Endothelial cell of umbilical vein (primary cell): ENCODE data around the gene FAM168A. TPM values are rescaled to one million over a fixed set of nuclear protein-coding genes. Genes with fewer than 3 reads are reported as not detected.

ENCODE experiments used
- BruUV-seq: library from RNA; stranded (reverse); fragments of 400-500 nt; replicated peaks from 2 replicates; lab custom pipeline; 2021; lab: Mats Ljungman, UMichigan
- CTCF ChIA-PET: fragments of 300-600, 350-600 bp; sonication (Branson Sonifier 250); formaldehyde crosslinking; loops from one replicate; lab custom pipeline; 2021; ENCODE audit warnings: antibody characterized with exemption, inconsistent platforms; lab: Charles Lee
- POLR2A ChIA-PET: fragments of 300-600, 350-600 bp; sonication (Branson Sonifier 250); formaldehyde crosslinking; loops from one replicate; lab custom pipeline; 2021; ENCODE audit warnings: antibody characterized with exemption, inconsistent platforms; lab: Charles Lee
- DNase-seq: peaks from one replicate; pipeline ENCODE4 v3.0.0-alpha.2; 2011; ENCODE audit warnings: low read depth, low spot score
- FAIRE-seq: peaks from 2 replicates; lab custom pipeline; 2011; peaks lifted over from hg19 to GRCh38; lab: Jason Lieb, UNC
- H2AFZ ChIP-seq: 2 replicates; pipeline ENCODE4 v1.6.0; 2012; ENCODE audit warnings: low read depth, low read length, control low read depth, inconsistent platforms
- H3K27ac ChIP-seq: 2 replicates; pipeline ENCODE4 v1.5.1; 2011; ENCODE audit warnings: low read depth, mild to moderate bottlenecking, control low read depth, low read length, moderate library complexity; ENCODE audit not compliant: insufficient read depth
- H3K27me3 ChIP-seq, 2 experiments: 2 replicates each; pipeline versions ENCODE4 v1.6.0 to v1.6.1; 2011; ENCODE audit warnings: low read length in 2 of 2, mixed read lengths in 1 of 2; ENCODE audit not compliant: control insufficient read depth in 2 of 2, insufficient read depth in 2 of 2
- H3K36me3 ChIP-seq, 2 experiments: 2 replicates in 1 of 2; 3 replicates in 1 of 2; pipeline ENCODE4 v1.5.1; 2011; ENCODE audit warnings: low read length in 2 of 2, mild to moderate bottlenecking in 1 of 2, moderate library complexity in 1 of 2; ENCODE audit not compliant: control insufficient read depth in 2 of 2, insufficient read depth in 2 of 2; ENCODE audit errors: extremely low read depth in 1 of 2
- H3K4me1 ChIP-seq: 3 replicates; pipeline ENCODE4 v1.5.1; 2011; ENCODE audit warnings: mild to moderate bottlenecking, low read length; ENCODE audit not compliant: control insufficient read depth, insufficient read depth; ENCODE audit errors: extremely low read depth
- H3K4me2 ChIP-seq: 2 replicates; pipeline ENCODE4 v1.6.1; 2011; ENCODE audit warnings: low read length, control low read depth, mixed read lengths; ENCODE audit not compliant: insufficient read depth
- H3K4me3 ChIP-seq, 3 experiments: fragments of 200-600 bp in 1 of 3; sonication (generic), shearing (Covaris generic) in 1 of 3; replicated peaks in 1 of 3; 2 replicates each; pipeline ENCODE4 v1.5.1; 2011 to 2016; ENCODE audit warnings: control low read depth in 3 of 3, low read length in 3 of 3, mild to moderate bottlenecking in 2 of 3, inconsistent platforms in 1 of 3, low read depth in 1 of 3, moderate library complexity in 1 of 3; ENCODE audit not compliant: insufficient read depth in 1 of 3
- H3K79me2 ChIP-seq: 2 replicates; pipeline ENCODE4 v1.6.0; 2012; ENCODE audit warnings: low read length, inconsistent platforms; ENCODE audit not compliant: control insufficient read depth, insufficient read depth
- H3K9ac ChIP-seq: replicated peaks from 2 replicates; pipeline ENCODE3; 2011; ENCODE audit warnings: low read length, control low read depth; ENCODE audit not compliant: insufficient read depth; ENCODE audit errors: extremely low read depth
- H3K9me1 ChIP-seq: replicated peaks from 3 replicates; pipeline ENCODE4 v1.6.0; 2011; ENCODE audit warnings: mild to moderate bottlenecking, low read length; ENCODE audit not compliant: control insufficient read depth, insufficient read depth; ENCODE audit errors: extremely low read depth
- H3K9me3 ChIP-seq: replicated peaks from 2 replicates; pipeline ENCODE4 v1.5.1; 2012; ENCODE audit warnings: low read length, inconsistent platforms; ENCODE audit not compliant: control insufficient read depth, insufficient read depth
- H4K20me1 ChIP-seq: replicated peaks from 2 replicates; pipeline ENCODE3; 2011; ENCODE audit warnings: mild to moderate bottlenecking, low read length; ENCODE audit not compliant: control insufficient read depth, insufficient read depth; ENCODE audit errors: extremely low read depth
- CTCF ChIP-seq, 2 donors: IDR thresholded peaks; 1 replicate in 1 of 2; 2 replicates in 1 of 2; pipeline ENCODE4 v1.5.1; 2011; ENCODE audit warnings: low read length in 2 of 2, mild to moderate bottlenecking in 2 of 2, moderate library complexity in 2 of 2, control low read depth in 1 of 2, inconsistent platforms in 1 of 2, low read depth in 1 of 2; ENCODE audit not compliant: insufficient read depth in 1 of 2; ENCODE audit errors: extremely low read depth in 1 of 2
- EZH2 ChIP-seq: IDR thresholded peaks from 2 replicates; pipeline ENCODE4 v1.6.1; 2012; ENCODE audit warnings: borderline replicate concordance, low read depth, mild to moderate bottlenecking, moderate library complexity, low read length, inconsistent platforms; ENCODE audit not compliant: severe bottlenecking
- FOS ChIP-seq: IDR thresholded peaks from 2 replicates; pipeline ENCODE4 v1.6.1; 2011; ENCODE audit warnings: mild to moderate bottlenecking, low read length, moderate library complexity, borderline replicate concordance; ENCODE audit not compliant: insufficient read depth
- GATA2 ChIP-seq: IDR thresholded peaks from 2 replicates; pipeline ENCODE4 v1.7.0; 2011; ENCODE audit warnings: low read depth, mild to moderate bottlenecking, moderate library complexity, mixed read lengths, low read length; ENCODE audit not compliant: insufficient read length, insufficient read depth
- JUN ChIP-seq: IDR thresholded peaks from 2 replicates; pipeline ENCODE4 v1.6.1; 2011; ENCODE audit warnings: borderline replicate concordance, low read depth; ENCODE audit not compliant: insufficient read length, insufficient read depth
- MAX ChIP-seq: IDR thresholded peaks from 2 replicates; pipeline ENCODE4 v1.6.1; 2011; ENCODE audit not compliant: insufficient read depth, insufficient read length
- MYC ChIP-seq: IDR thresholded peaks from one replicate; pipeline ENCODE4 v1.6.1; 2011; ENCODE audit warnings: mild to moderate bottlenecking, low read depth, low read length
- POLR2A ChIP-seq: IDR thresholded peaks from 2 replicates; pipeline ENCODE4 v1.6.1; 2012; ENCODE audit warnings: low read depth, mild to moderate bottlenecking, control low read depth, low read length
- POLR2AphosphoS5 ChIP-seq: IDR thresholded peaks from 2 replicates; pipeline ENCODE4 v1.6.1; 2012; ENCODE audit warnings: low read depth, mild to moderate bottlenecking, control low read depth, low read length, moderate library complexity; ENCODE audit not compliant: insufficient read depth
- dilution Hi-C: fragments of 300-500 bp; cut with MboI; formaldehyde crosslinking; loops from one replicate; pipeline ENCODE4 v1.15.0; 2019; ENCODE audit warnings: low sequenced_read_pairs; ENCODE audit not compliant: extremely low pct_ligation_motif_present
- intact Hi-C: fragments of 100-400 bp; cut with micrococcal nuclease; formaldehyde crosslinking; loops from one replicate; pipeline ENCODE4 v1.10.0; 2022
- polyA plus RNA-seq, 4 experiments: library from polyadenylated mRNA; depleted of rRNA in 3 of 4; stranded (reverse) in 3 of 4; unstranded in 1 of 4; fragments of >200 nt; gene quantifications; 2 replicates each; pipeline versions ENCODE4 v1.2.1 to v1.2.3, GENCODE V29; 2011 to 2012; ENCODE audit warnings: missing spikeins in 1 of 4
- total RNA-seq: library from RNA; stranded (reverse); gene quantifications from 2 replicates; pipeline ENCODE4 v1.2.3, GENCODE V29; 2021

Gene FAM168A
- total and polyA plus RNA-seq, 2 donors (not counting 3 experiments of a cell fraction or from before 2014, with no cell fraction given), result 17.0 to 20.5 TPM

- Histone ChIP-seq H4K20me1 (no peaks in the 10 kb centered on the region), H3K4me1 (no peaks in the 10 kb centered on the region), H3K36me3 (no peaks in the 10 kb centered on the region), H3K9me3 (no peaks in the 10 kb centered on the region), H3K27ac (no peak overlapping the region), H3K4me2 (no peak overlapping the region), H2AFZ (no peak overlapping the region), H3K9me1 (no peaks in the 10 kb centered on the region), H3K4me3 (no peak overlapping the region), H3K79me2 (no peaks in the 10 kb centered on the region), H3K27me3 (no peaks in the 10 kb centered on the region), H3K9ac (no peak overlapping the region)
- DNase-seq (peak; percentile 18), FAIRE-seq (no peak)
- intact Hi-C loops (no loop called here), dilution Hi-C loops (no loop called here)
- no peak for TF ChIP-seq JUN
- no peak for TF ChIP-seq EZH2
- TF ChIP-seq POLR2AphosphoS5, result no peak
- TF ChIP-seq MYC, result no peak
- TF ChIP-seq POLR2A, result no peak
- TF ChIP-seq GATA2, result no peak
- TF ChIP-seq CTCF (IDR thresholded peaks at IDR 0.05; ENCODE audit: extremely low read depth in 1 of 2, insufficient read depth in 1 of 2, low read depth in 1 of 2, low read length in 2 of 2), result no peak
- no peak for TF ChIP-seq MAX
- TF ChIP-seq FOS, result no peak
- no TSS peak for BruUV-seq
- ChIA-PET CTCF (interaction anchor here (0.8 to 1.7 kb wide), 5 partner anchors 10 to 180 kb away, joined by 3 to 7 read pairs (median 6); no protein-coding TSS in a partner anchor), POLR2A (no interaction called here)
Observed at GRCh38 chr11:73445980-73446379, 151.9 kb downstream of the FAM168A start.
